Measurements from ENCODE around the gene DNAJB2.

GRCh38 chr2:219249203-219249980 lies 29.8 kb upstream of the DNAJB2 start:
- TF ChIP-seq, protein P1, sequence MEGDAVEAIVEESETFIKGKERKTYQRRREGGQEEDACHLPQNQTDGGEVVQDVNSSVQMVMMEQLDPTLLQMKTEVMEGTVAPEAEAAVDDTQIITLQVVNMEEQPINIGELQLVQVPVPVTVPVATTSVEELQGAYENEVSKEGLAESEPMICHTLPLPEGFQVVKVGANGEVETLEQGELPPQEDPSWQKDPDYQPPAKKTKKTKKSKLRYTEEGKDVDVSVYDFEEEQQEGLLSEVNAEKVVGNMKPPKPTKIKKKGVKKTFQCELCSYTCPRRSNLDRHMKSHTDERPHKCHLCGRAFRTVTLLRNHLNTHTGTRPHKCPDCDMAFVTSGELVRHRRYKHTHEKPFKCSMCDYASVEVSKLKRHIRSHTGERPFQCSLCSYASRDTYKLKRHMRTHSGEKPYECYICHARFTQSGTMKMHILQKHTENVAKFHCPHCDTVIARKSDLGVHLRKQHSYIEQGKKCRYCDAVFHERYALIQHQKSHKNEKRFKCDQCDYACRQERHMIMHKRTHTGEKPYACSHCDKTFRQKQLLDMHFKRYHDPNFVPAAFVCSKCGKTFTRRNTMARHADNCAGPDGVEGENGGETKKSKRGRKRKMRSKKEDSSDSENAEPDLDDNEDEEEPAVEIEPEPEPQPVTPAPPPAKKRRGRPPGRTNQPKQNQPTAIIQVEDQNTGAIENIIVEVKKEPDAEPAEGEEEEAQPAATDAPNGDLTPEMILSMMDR (IDR thresholded peaks at IDR 0.05), result no peak
- TF ChIP-seq POLR2AphosphoS5 (IDR thresholded peaks at IDR 0.05) (peak; percentile 46), POLR2A (IDR thresholded peaks at IDR 0.05) (no peak), EP300 (IDR thresholded peaks at IDR 0.05) (no peak)

Measured in gastroesophageal sphincter (tissue), 3 donors.